ENCODE results near the gene HSPG2. TPM values are rescaled to one million over a fixed set of nuclear protein-coding genes. Genes with fewer than 3 reads are reported as not detected.

HSPG2 gene
- total and polyA plus RNA-seq, 10 of the 15 experiments (the other 5 are each of a cell fraction or from before 2014, with no cell fraction given): 0.30 to 3.4 (median 0.73) TPM; not detected in 2

DNA sequence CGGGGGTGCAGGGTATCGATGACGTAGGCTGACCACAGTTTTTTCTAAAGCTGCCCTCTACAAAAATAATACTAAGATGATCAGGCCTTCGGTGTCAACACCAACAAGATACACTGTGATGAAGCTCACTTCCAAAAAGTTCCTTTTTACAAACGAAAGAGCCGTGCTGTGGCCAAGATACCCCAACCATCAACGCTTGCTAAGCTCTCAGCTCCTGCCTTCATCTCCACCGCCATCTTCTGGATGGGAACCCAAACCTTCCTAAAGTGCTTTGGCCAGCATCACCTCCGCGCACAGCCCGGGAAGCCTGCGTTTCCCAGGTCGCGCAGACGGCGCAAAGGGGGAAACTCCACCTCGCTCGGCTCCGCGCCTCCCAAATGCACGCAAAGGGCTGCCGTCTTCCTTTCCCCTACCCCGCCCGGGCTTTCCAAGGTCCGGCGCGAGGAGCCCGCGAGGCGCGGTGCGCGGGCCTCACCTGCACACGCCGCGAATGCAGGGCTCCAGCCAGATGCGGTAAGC, 154.7 kb downstream of the HSPG2 start (continued):
- TF ChIP-seq TARDBP (IDR thresholded peaks at IDR 0.05; ENCODE audit: borderline replicate concordance) (no peak), HCFC1 (IDR thresholded peaks at IDR 0.05; ENCODE audit: low read length) (no peak), ZBED1 (IDR thresholded peaks at IDR 0.05; ENCODE audit: borderline replicate concordance) (no peak; the same call in 1 of the 2 replicates), SMARCA5 (IDR thresholded peaks at IDR 0.05) (no peak; the same call in 1 of the 2 replicates), BRCA1 (IDR thresholded peaks at IDR 0.05; ENCODE audit: low read depth, low read length) (no peak), POU2F2 (IDR thresholded peaks at IDR 0.05; ENCODE audit: borderline replicate concordance, low read depth, low read length) (peak; percentile 2; the same call in 1 of the 3 replicates), MTA3 (IDR thresholded peaks at IDR 0.05; ENCODE audit: borderline replicate concordance, low read length) (0 out of 2 replicates have a peak, but pooled peaks have one; percentile 40), NFYB (IDR thresholded peaks at IDR 0.05; ENCODE audit: insufficient read depth, low read depth, low read length) (0 out of 2 replicates have a peak, but pooled peaks have one; percentile 49), MEF2A (IDR thresholded peaks at IDR 0.05; ENCODE audit: insufficient read depth, low read depth, low read length) (0 out of 2 replicates have a peak, but pooled peaks have one; percentile 28), GATAD2B (conservative IDR thresholded peaks at IDR 0.05; ENCODE audit: low read depth) (no peak)
- TF ChIP-seq, protein P1, sequence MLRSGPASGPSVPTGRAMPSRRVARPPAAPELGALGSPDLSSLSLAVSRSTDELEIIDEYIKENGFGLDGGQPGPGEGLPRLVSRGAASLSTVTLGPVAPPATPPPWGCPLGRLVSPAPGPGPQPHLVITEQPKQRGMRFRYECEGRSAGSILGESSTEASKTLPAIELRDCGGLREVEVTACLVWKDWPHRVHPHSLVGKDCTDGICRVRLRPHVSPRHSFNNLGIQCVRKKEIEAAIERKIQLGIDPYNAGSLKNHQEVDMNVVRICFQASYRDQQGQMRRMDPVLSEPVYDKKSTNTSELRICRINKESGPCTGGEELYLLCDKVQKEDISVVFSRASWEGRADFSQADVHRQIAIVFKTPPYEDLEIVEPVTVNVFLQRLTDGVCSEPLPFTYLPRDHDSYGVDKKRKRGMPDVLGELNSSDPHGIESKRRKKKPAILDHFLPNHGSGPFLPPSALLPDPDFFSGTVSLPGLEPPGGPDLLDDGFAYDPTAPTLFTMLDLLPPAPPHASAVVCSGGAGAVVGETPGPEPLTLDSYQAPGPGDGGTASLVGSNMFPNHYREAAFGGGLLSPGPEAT (IDR thresholded peaks at IDR 0.05; ENCODE audit: low read depth): no peak
- TF ChIP-seq, protein P2, sequence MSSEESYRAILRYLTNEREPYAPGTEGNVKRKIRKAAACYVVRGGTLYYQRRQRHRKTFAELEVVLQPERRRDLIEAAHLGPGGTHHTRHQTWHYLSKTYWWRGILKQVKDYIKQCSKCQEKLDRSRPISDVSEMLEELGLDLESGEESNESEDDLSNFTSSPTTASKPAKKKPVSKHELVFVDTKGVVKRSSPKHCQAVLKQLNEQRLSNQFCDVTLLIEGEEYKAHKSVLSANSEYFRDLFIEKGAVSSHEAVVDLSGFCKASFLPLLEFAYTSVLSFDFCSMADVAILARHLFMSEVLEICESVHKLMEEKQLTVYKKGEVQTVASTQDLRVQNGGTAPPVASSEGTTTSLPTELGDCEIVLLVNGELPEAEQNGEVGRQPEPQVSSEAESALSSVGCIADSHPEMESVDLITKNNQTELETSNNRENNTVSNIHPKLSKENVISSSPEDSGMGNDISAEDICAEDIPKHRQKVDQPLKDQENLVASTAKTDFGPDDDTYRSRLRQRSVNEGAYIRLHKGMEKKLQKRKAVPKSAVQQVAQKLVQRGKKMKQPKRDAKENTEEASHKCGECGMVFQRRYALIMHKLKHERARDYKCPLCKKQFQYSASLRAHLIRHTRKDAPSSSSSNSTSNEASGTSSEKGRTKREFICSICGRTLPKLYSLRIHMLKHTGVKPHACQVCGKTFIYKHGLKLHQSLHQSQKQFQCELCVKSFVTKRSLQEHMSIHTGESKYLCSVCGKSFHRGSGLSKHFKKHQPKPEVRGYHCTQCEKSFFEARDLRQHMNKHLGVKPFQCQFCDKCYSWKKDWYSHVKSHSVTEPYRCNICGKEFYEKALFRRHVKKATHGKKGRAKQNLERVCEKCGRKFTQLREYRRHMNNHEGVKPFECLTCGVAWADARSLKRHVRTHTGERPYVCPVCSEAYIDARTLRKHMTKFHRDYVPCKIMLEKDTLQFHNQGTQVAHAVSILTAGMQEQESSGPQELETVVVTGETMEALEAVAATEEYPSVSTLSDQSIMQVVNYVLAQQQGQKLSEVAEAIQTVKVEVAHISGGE (CRISPR knock-in tag; IDR thresholded peaks at IDR 0.05): no peak
- TF ChIP-seq, protein P3, sequence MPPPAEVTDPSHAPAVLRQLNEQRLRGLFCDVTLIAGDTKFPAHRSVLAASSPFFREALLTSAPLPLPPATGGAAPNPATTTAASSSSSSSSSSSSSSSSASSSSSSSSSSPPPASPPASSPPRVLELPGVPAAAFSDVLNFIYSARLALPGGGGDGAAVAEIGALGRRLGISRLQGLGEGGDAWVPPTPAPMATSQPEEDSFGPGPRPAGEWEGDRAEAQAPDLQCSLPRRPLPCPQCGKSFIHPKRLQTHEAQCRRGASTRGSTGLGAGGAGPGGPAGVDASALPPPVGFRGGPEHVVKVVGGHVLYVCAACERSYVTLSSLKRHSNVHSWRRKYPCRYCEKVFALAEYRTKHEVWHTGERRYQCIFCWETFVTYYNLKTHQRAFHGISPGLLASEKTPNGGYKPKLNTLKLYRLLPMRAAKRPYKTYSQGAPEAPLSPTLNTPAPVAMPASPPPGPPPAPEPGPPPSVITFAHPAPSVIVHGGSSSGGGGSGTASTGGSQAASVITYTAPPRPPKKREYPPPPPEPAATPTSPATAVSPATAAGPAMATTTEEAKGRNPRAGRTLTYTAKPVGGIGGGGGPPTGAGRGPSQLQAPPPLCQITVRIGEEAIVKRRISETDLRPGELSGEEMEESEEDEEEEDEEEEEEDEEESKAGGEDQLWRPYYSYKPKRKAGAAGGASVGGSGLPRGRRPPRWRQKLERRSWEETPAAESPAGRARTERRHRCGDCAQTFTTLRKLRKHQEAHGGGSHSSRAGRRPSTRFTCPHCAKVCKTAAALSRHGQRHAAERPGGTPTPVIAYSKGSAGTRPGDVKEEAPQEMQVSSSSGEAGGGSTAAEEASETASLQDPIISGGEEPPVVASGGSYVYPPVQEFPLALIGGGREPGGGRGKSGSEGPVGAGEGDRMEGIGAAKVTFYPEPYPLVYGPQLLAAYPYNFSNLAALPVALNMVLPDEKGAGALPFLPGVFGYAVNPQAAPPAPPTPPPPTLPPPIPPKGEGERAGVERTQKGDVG (CRISPR knock-in tag; IDR thresholded peaks at IDR 0.05): no peak
- TF ChIP-seq, protein P4, sequence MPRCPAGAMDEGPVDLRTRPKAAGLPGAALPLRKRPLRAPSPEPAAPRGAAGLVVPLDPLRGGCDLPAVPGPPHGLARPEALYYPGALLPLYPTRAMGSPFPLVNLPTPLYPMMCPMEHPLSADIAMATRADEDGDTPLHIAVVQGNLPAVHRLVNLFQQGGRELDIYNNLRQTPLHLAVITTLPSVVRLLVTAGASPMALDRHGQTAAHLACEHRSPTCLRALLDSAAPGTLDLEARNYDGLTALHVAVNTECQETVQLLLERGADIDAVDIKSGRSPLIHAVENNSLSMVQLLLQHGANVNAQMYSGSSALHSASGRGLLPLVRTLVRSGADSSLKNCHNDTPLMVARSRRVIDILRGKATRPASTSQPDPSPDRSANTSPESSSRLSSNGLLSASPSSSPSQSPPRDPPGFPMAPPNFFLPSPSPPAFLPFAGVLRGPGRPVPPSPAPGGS (IDR thresholded peaks at IDR 0.05; ENCODE audit: borderline replicate concordance, insufficient read depth, low read depth, low read length, poor library complexity, severe bottlenecking): no peak

Measured in GM12878 (cell line).